Gastroesophageal sphincter (tissue), 3 donors: ENCODE data around the gene C15orf39.
"Not testable (repeated sequence)": the region's sequence is repeated elsewhere in the genome, so short reads cannot be mapped to it uniquely, and the experiment has no call there.

Experiments used
- EP300 ChIP-seq: sonication (generic); formaldehyde crosslinking; IDR thresholded peaks from one replicate; pipeline ENCODE4 v1.6.1; 2017; ENCODE audit warnings: antibody characterized with exemption, mild to moderate bottlenecking
- POLR2A ChIP-seq, 2 donors: fragments of 450-650 bp; IDR thresholded peaks; one replicate each; pipeline ENCODE4 v1.6.1; 2017; ENCODE audit warnings: antibody characterized with exemption in 2 of 2, mild to moderate bottlenecking in 2 of 2, moderate library complexity in 1 of 2
- POLR2AphosphoS5 ChIP-seq: sonication (generic); formaldehyde crosslinking; IDR thresholded peaks from one replicate; pipeline ENCODE4 v1.6.1; 2017; ENCODE audit warnings: antibody characterized with exemption
- TF ChIP-seq, protein P1 (sequence below), 4 experiments: fragments of 200-600 bp in 2 of 4; fragments of 450-650 bp in 2 of 4; sonication (generic) in 1 of 4; IDR thresholded peaks; one replicate each; pipeline ENCODE4 v1.5.1; 2017 to 2019; ENCODE audit warnings: antibody characterized with exemption in 4 of 4, mild to moderate bottlenecking in 2 of 4, moderate library complexity in 2 of 4

GRCh38 chr15:75252285-75252684 lies 50.6 kb downstream of the C15orf39 start:
- TF ChIP-seq, protein P1, sequence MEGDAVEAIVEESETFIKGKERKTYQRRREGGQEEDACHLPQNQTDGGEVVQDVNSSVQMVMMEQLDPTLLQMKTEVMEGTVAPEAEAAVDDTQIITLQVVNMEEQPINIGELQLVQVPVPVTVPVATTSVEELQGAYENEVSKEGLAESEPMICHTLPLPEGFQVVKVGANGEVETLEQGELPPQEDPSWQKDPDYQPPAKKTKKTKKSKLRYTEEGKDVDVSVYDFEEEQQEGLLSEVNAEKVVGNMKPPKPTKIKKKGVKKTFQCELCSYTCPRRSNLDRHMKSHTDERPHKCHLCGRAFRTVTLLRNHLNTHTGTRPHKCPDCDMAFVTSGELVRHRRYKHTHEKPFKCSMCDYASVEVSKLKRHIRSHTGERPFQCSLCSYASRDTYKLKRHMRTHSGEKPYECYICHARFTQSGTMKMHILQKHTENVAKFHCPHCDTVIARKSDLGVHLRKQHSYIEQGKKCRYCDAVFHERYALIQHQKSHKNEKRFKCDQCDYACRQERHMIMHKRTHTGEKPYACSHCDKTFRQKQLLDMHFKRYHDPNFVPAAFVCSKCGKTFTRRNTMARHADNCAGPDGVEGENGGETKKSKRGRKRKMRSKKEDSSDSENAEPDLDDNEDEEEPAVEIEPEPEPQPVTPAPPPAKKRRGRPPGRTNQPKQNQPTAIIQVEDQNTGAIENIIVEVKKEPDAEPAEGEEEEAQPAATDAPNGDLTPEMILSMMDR (IDR thresholded peaks at IDR 0.05), result not testable (repeated sequence)
- TF ChIP-seq POLR2AphosphoS5; POLR2A (IDR thresholded peaks at IDR 0.05); EP300: not testable (repeated sequence)
